Activated CD4-positive, alpha-beta T cell treated with anti-CD3 and anti-CD28 coated beads, Interleukin-2, amount 50 U/mL, for 48 hours (primary cell): ENCODE measurements around the gene PIK3CD.
"Not testable (repeated sequence)": the region's sequence is repeated elsewhere in the genome, so short reads cannot be mapped to it uniquely, and the experiment has no call there.

Experiments used
- DNase-seq, 2 experiments: peaks; one replicate each; pipeline ENCODE4 v3.0.0-alpha.2; 2020

PIK3CD gene

DNA sequence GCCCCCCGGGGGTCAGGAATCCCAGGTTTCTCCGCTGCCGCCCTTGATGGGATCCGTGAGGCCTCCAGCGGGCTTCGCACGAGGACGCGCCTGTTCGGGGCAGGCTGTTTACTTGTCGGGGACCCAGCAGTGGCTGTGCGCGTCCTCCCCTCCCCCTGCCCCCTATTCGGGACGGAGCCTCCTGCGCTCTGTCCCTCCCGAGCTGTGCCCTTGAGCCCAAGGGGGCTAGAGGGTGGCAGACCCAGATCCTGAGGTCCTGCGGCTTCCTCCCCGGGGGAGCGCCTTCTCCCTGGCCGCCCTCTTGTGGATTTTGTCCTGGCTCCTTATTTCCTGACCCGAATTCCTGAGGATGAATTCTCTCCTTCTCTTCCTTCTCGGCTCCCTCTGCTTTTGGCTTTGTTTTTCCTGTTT is 38.4 kb downstream of the PIK3CD start:
- DNase-seq = no peak

- no peak for DNase-seq
These were observed 39.0 kb downstream of the PIK3CD start for GRCh38 chr1:9690440-9691107.

DNA sequence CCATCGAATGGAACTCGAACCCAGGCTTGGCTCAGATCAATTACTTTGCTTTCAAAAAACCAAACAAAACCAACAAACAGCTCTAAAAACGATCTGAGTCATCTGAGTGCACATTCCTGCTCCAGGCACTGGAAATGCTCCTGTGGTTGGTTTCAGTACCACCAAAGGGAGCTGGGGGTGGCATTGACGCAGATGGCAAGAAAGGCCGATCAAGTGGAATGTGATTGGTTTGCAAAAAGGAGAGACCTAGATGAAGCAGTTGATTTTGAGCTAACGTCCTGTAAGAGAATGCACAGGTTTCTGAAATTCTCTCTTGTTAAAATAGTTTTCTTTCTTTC is 39.5 kb downstream of the PIK3CD start:
- no peak for DNase-seq

- DNase-seq = no peak
These were observed 40.2 kb downstream of the PIK3CD start for GRCh38 chr1:9691691-9692090.

GRCh38 chr1:9696793-9697192 is 45.3 kb downstream of the PIK3CD start:
- no peak for DNase-seq

GRCh38 chr1:9699361-9699760 is 47.8 kb downstream of the PIK3CD start:
- DNase-seq = no peak

- no peak for DNase-seq
These were observed 48.8 kb downstream of the PIK3CD start for GRCh38 chr1:9700340-9700739.

DNA sequence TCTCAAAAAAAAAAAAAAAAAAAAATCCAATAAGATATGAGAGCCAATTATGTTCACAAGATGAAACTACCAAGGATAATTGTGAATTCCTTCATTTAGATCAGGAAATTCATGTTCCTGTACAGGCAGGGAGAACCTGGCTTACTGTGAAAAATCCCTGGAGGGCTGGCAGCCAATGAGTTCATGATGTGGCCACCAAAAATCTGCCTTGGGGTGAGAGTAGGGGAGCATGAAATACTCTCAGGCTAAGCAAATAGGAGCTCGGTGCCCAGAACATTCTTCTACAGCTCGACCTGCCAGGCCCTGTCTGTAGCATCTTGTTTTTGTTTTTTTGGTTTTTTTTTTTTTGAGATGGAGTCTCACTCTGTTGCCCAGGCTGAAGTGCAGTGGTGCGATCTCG is 50.1 kb downstream of the PIK3CD start:
- no peak for DNase-seq

DNA sequence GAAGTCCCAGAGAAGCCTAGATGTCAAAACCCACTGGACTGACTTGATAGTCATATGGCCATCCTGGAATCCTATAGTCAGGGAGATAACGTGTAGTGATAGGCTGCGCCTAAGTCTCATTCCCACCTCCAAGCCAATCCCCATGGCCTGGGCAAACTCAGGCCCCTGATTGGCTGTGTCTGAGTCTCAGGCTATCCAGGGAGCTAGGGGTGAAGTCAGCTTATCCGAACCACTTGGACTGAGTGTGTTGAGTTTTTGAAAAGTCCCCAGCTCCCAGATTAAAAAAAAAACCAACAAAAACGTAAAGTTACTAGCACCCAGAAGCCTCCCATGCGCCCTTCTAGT is 51.6 kb downstream of the PIK3CD start:
- no peak for DNase-seq

- DNase-seq = no peak
These were observed 52.1 kb downstream of the PIK3CD start for GRCh38 chr1:9703681-9704080.

GRCh38 chr1:9705337-9706093 is 54.0 kb downstream of the PIK3CD start:
- DNase-seq = no peak

- DNase-seq = no peak
These were observed 54.6 kb downstream of the PIK3CD start for GRCh38 chr1:9706178-9706577.

GRCh38 chr1:9710037-9710436 is 58.5 kb downstream of the PIK3CD start:
- no peak for DNase-seq

DNA sequence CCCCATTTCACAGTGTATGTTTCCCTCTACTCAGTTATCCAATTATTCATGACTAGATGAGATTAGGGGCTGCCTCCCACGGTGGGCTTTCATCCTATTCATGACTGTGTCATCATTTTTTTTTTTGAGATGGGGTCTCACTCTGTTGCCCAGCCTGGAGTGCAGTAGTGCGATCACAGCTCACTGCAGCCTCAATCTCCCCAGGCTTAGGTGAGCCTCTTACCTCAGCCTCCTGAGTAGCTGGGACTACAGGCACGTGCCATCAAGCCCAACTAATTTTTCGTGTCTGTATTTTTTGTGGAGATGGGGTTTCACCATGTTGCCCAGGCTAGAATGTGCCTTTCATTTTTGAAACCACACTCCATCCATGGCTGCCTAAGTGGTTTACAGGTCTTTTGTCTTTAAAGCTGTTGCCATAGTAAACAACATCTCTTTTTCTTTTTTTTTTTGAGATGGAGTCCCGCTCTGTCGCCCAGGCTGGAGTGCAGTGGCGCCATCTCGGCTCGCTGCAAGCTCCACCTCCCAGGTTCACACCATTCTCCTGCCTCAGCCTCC is 60.0 kb downstream of the PIK3CD start:
- no peak for DNase-seq

DNA sequence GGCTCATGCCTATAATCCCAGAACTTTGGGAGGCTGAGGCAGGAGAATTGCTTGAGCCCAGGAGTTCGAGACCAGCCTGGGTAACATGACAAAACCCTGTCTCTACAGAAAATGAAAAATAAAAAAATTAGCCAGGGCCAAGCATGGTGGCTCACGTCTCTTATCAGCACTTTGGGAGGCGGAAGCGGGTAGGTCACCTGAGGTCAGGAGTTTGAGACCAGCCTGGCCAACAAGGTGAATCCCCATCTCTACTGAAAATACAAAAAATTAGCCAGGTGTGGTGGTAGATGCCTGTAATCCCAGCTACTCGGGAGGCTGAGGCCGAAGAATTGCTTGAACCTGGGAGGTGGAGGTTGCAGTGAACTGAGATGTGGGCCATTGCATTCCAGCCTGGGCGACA is 61.2 kb downstream of the PIK3CD start:
- DNase-seq = not testable (repeated sequence)

DNA sequence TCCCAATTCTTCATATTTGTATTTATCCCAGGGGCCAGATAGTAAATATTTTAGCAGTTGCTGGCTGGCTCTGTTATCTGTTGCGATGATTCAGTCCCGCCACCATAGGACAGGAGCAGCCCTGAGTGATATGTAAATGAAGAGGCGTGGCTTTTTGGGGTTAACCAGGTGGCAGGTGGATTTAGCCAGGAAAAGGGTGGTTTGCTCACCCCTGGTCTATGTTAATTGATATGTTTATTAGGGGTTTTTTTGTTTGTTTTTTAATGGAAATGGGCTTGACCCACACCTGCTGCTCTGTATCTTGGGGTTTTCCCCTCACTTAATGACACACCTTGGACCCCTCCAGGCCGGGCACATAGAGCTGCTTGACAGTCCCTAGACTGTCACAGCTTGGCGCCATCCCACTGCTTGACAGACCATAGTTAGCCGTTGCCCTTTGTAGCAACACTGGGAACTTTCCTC is 62.8 kb downstream of the PIK3CD start:
- no peak for DNase-seq

DNA sequence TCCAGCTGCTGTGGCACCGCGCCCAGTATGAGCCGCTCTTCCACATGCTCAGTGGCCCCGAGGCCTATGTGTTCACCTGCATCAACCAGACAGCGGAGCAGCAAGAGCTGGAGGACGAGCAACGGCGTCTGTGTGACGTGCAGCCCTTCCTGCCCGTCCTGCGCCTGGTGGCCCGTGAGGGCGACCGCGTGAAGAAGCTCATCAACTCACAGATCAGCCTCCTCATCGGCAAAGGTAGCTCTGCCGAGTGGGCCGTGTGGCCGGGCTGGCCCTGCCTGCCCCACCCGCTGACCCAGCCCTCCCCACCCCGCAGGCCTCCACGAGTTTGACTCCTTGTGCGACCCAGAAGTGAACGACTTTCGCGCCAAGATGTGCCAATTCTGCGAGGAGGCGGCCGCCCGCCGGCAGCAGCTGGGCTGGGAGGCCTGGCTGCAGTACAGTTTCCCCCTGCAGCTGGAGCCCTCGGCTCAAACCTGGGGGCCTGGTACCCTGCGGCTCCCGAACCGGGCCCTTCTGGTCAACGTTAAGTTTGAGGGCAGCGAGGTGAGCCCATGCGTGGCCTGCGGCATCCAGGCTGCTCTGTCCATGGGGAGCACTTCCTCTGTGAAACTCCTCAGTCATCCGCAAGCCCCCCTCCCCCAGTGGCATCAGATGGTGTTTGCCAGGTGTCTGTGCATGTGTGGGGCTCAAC is 64.2 kb downstream of the PIK3CD start:
- DNase-seq = peak in 1 of 2 experiments; percentile 57

DNA sequence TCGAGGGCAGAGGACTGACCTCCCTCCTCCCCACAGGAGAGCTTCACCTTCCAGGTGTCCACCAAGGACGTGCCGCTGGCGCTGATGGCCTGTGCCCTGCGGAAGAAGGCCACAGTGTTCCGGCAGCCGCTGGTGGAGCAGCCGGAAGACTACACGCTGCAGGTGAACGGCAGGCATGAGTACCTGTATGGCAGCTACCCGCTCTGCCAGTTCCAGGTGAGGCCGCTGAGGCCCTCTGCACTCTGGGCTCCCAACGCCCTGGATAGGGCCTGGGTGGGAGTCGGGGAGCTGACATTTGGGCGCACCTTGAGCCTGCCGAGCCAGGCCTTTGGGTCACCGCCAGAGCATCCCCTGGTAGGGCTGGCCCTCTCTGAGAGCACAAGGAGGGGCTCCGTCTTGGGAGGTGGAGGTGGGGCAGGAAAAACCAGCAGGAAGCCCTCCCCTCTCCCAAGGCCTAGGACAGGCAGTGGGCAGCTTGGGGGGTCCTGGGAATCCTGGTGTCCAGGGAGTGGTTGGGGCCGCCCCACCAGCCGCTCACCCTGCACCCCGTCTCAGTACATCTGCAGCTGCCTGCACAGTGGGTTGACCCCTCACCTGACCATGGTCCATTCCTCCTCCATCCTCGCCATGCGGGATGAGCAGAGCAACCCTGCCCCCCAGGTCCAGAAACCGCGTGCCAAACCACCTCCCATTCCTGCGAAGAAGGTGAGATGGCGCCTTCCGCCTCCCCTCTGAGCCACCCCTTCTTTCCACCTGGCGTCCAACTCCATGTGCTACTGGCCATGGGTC is 65.1 kb downstream of the PIK3CD start:
- peak in 1 of 2 experiments; percentile 42 for DNase-seq

DNA sequence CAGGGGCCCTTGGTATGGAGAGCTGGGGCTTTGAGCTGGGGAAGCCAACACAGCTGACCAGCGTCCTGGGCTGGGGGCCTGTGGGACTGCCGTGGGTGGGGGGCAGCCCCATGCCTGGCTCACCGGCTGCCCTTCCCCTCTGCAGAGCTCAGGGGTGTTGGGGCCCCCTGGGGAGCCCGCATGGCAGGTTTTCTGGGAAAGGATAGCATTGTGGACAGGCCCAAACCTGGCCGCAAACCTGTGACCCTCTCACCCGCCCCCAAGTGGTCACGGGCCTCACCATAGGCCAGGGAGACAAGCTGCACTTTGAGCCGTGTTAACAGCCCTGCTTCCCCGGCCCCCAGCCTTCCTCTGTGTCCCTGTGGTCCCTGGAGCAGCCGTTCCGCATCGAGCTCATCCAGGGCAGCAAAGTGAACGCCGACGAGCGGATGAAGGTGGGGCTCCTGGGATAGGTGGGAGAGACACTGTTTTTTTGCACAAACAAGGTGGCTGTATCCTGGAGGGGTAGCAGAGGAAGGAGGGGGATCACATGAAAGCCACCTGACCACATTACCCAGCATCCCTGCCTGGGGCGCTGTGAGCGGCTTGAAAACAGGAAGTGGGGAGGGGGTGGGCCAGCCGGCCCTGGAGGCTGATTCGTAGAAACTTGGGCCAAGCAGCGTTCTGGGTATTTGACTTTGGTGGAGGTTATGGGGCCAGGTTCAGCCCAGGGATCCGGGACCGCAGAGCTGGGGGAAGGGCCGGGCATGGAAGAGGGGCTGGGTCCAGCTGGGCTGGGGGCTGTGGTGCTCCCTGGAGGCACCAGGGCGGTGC is 65.9 kb downstream of the PIK3CD start:
- peak; percentile 83 to 88 for DNase-seq

DNA sequence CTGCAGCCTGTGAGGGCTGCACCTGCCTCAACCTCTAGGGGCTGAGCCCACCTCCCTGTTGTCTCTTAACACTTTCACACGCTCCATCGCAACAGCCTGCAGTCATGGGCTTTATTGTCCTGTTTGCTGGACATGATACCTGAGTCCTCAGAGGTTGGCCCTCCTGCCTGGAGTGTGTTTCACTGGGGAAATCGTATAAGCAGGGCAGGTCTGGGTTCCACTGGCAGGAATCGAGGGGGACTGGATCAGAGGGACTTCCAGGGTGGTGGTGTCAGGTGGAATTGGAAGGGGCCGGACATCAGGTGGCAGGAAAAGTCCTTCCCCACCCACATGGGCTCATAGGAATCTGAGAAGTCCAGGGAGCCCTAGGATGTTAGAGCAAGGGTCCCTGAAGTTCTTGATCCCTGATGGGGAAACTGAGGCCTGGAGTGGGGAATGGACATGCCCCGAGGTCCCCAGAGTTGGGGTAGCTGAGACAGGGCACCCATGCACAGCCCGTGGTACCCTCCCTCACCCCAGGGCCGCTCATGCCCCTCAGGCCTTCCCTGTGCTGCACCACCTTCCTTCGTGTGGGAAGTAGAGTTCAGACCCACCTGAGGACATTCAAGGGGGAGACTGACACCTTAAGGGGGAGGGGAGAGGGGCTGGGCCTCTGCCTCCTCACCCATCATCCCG is 66.6 kb downstream of the PIK3CD start:
- no peak for DNase-seq

DNA sequence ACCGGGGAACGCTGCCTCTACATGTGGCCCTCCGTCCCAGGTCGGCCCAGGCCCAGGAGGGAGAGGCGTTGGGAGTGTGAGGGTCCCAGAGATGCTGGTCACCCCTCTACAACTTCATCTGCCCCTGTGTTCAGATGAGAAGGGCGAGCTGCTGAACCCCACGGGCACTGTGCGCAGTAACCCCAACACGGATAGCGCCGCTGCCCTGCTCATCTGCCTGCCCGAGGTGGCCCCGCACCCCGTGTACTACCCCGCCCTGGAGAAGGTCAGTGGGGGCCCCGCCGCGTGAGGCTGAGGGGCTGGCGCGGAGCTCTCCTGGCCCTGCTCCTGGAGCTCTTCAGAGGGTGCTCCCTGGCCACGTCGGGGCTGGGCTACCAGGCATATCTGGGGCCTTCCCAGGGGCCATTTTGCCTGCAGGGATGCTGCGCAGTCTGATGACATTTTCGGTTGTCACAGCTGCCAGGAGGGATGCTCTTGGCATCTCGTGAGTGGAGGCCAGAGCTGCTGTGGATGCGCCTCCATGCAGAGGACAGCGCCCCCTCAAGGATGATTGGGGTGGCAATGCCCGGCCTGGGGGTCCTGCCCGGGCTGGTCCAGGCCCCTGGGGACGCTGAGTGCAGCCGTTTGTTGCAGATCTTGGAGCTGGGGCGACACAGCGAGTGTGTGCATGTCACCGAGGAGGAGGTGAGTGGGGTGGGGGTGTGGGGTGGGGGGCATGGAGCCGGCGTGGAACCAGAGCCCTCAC is 68.6 kb downstream of the PIK3CD start:
- DNase-seq = no peak
